GM19467 (cell line): ENCODE measurements around the gene TIMM29.

ENCODE experiments used
- ATAC-seq: cut with Tn5 transposase; IDR thresholded peaks from one replicate; pipeline ENCODE4 v1.9.1; 2021; ENCODE audit warnings: mild to moderate bottlenecking, moderate library complexity; ENCODE audit not compliant: unreplicated experiment

Gene TIMM29

DNA sequence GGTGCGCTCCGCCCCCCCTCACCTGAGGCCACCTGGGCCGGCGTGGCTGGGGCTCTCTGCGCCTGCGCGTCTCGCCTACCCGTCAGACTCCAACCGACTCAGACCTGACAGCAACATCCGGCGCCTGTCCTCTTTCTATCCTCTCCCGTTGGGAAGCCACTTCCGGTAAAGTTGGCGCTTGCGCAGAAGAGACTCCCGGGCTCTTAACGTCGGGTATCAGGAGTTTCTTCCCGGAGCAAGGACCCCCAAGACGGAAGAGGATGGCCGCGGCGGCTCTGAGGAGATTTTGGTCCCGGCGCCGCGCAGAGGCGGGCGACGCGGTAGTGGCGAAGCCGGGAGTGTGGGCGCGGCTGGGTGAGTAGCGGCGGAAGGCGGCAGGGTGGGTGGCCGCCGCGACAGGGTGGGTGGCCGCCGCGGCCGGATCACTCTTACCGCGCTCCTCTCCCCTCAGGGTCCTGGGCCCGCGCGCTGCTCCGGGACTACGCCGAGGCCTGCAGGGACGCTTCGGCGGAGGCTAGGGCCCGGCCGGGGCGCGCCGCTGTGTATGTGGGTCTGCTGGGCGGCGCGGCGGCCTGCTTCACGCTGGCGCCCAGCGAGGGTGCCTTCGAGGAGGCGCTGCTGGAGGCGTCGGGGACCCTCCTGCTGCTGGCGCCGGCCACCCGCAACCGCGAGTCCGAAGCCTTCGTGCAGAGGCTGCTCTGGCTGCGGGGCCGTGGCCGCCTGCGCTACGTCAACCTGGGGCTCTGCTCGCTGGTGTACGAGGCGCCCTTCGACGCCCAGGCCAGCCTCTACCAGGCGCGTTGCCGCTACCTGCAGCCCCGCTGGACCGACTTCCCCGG, at the start of gene TIMM29, which contains the start of gene YIPF2:
Gene TIMM29 (plus strand): TSS at position 249 of the 839 bp plus-strand sequence. CDS start 12 bp downstream, at position 261.
Gene YIPF2 (minus strand): TSS at position 77 of the 839 bp plus-strand sequence. CDS start 229 bp downstream, outside the sequence.
- ATAC-seq = peak; percentile 83

DNA sequence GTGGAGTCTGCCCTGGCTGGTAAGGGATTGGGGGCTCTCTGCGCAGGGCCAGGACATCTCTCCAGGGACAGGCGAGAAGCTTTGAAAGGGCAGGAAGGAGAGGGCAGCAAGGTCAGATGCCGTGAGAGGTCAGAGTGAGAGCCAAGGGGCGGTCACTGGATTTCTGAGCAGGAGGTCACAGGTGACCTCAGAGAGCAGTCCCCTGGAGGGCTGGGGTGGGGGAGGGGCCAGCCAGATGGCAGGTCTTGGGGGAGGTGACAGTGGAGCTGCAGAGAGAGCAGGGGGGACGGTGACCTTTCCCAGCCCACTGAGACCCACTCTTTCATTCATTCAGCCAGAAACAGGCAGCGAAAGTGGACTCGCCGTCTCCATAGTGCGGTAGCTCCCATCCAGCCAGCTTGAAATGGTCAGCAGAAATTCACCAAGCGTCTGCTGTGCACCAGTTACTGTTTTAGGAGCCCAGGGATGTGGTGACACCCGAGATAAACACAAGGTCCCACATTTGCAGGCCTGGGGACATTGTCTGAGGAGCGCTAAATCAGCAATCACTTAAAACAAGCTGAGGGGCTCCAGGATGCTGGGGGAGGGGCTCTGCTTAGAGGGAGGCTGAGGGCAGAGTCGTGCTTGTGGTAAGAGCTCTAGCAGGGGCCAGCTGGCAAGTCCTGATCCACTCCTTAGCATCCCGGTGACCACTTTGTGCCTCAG, 47.1 kb upstream of the TIMM29 start:
- ATAC-seq = no peak

- ATAC-seq = no peak
Observed at GRCh38 chr19:10882108-10882457, 46.5 kb upstream of the TIMM29 start.

DNA sequence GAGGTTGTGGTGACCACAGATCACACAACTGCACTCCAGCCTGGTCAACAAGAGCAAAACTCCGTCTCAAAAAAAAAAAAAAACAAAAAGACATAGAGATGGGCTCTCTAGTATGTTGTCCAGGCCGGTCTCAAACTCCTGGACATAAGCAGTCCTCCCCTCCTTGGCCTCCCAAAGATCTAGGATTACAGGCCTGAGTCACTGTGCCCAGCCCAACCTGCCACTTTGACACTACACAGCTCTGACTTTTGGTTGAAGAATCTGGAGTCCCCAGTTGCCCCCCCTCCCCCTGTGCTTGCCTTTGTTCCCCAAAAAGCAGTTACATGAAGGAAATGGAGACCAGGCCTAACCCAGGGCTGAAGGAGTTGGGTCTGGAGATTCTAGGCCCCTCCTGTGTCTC, 44.3 kb upstream of the TIMM29 start:
- no peak for ATAC-seq

- ATAC-seq = no peak
Observed at GRCh38 chr19:10885201-10886169, 43.1 kb upstream of the TIMM29 start.

DNA sequence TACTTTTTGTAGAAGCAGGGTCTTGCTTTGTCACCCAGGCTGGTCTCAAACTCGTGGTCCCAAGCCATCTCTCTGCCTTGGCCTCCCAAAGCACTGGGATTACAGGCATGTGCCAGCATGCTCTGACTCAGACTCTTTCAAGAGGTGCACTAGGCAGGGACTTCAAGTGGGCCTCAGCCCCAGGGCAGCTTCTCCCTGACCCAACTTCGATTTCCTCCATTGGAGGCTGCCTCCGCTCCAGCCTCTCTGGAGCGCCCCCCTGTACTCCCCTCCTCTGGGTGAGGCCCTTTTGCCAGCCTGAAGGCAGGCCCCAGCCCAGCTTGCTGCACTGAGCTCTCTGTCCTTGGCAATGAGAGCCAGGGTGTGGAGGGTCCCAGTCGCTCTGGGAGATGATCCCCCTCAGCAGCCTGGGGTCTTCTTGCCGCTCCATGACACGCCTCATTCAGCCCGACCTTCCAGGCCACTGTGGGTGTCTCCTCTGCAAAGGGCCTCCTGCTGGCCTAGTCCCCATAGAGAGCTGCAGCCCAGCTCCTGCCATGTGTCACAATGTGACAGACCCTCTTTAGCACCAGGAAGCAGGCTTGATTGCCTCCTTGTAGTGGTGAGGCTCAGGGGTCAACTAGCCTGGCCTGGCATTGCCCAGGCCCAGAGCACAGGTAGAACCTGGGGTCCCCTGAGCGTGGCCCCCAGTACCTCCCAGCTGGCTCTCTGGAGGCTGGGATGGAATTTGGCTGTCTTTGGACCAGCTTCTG, 40.8 kb upstream of the TIMM29 start:
- ATAC-seq = no peak

DNA sequence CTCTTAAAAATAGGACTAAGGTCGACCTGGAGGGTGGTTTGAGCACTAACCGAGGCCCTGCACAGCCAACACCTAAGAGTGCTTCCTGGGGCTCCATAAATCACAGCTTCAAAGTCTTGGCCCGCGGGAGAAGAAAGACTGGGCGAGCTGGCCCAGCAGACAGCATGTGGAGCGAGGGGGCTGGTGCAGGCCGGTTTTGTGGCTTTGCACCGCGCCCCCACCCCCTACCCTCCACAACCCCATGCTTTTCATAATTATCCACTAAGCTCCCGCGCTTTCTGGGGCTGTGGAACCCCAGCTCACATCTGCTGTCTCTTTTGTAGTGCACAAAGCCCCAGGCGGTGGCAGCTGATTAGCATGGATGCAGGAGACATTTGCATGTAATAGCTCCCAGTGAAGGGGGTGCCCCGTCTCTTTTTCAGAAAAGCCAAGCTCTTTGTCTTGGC, 40.2 kb upstream of the TIMM29 start:
- no peak for ATAC-seq

GRCh38 chr19:10889880-10890279, 38.7 kb upstream of the TIMM29 start:
- no peak for ATAC-seq

GRCh38 chr19:10891405-10892086, 37.1 kb upstream of the TIMM29 start:
- ATAC-seq = no peak

DNA sequence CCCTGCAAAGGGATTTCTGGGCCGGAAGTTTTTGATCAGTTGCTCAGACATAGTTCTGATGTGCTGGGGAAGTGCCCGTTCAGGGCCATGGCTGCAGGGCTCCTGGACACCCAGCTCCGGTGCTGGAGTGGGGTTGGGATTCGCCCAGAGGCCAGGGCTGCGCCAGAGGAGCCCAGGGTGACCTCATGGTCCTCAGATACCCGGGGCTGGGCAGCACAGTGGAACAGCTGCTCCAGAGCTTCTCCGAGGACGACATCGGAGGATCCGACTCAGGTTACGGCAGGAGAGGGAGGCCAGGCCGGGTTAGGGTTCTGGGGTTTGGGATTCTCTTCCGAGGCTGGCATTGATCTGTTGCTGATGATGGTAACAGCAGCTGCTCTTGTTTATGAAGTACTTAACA, 36.4 kb upstream of the TIMM29 start:
- ATAC-seq = no peak

- no peak for ATAC-seq
Observed at GRCh38 chr19:10894911-10895213, 33.7 kb upstream of the TIMM29 start.

DNA sequence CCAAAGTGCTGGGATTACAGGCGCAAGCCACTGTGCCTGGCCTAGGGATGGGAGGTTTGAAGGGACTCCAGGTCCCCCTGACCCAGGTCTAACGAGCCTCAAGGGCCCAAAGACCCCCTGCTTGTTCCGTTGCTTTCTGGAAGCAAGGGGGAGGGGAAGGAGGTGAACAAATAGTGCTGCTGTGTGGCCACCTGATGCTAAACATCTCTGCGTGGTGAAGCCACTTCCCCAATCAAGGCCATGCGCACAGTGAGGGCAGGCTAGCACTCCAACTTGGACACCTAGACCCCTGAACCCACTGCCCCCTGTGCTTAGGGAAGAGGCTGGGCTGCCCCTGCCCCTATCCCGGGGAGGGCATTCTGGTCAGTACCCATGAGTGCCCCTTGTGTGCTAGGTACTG, 33.2 kb upstream of the TIMM29 start:
- ATAC-seq = no peak

GRCh38 chr19:10895920-10896319, 32.7 kb upstream of the TIMM29 start:
- ATAC-seq = no peak

DNA sequence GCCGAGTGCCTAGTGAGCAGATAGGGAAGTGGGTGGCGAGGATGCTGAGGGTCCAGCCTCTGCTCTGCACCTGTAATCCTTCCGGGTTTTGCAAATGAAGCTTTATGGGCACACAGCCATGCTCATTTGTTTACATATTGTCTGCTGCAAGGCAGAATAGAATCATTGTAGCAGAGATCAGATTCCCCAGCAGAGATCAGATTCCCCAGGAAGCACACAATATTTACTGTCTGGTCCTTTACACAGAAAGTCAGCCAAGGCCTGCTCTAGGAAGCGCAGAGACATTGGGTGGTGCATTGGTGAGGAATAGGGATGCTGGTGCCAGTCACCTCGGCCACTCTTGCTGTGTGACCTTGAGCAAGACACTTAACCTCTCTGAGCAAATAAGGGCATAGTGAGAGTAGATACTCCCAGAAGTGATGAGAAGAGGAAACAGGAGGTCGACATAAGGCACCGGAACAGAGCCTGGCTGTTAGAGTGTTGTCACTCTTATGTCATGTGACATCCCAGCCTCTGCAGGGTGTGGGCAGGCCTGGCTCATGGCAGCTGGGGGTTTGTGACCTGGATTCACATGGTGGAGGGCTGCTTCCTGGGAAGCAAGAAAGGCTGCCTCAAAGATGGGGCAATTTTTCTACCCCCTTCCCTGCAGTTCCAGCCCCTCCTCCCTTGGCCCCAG, 31.6 kb upstream of the TIMM29 start:
- ATAC-seq = no peak

DNA sequence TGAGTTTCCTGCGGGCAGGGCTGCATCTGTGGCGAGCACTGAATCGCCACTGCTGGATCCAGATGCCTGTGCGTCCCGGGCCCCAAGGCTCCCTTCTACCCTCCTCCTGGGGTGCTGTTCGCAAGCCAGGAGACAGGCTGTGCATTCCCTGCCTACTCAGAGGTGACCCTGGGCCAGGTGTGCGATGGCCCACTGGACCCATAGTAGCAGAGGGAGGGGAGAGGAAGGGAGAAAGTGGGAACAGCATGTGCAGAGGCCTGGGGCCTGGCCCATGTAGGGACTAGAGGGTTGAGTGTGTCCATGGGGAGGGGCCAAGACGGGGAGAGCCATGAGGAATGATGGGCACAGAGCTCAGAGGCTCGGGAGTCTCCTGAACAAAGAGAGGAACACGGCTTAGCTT, 30.0 kb upstream of the TIMM29 start:
- no peak for ATAC-seq

DNA sequence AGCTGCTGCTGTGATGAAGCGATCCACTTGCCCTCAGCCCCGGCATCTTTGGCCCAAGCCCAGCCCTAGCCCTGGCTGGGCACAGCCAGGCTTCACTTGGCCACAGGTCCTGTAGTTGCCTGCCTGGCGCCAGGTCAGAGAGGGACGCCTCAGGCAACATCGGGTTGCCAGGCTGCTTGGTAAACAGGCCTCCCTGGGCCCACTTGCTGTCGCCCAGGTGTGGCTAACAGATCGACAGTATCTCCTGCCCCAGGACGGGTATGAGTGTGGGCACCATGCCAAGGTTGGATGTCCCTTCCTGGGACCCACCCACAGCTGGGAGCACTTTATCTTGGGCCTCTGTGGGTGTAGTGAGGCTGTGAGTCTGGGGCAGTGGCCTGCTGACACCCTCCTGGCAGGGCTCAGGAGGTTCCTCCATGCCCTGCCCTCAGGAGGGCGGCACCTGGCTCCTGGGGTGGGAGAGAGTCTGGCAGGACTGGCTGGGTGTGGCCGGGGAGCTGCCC, 29.4 kb upstream of the TIMM29 start:
- ATAC-seq = no peak

DNA sequence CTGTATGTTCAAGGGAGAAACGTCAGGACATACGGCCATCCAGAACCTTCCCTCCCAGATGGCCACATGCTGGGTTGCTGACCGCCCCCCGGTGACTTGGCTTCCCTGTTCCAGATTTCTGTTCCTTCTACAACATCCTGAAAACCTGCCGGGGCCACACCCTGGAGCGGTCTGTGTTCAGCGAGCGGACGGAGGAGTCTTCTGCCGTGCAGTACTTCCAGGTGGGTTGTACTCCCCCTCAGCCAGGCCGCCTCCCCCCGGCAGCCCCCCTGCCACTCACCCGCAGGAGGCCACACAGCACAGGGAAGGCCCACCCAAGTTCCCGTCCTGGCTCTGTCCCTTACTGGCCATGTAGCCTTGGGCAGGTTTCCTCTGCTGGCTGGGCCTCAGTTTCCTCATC, 20.7 kb upstream of the TIMM29 start:
- ATAC-seq = no peak

DNA sequence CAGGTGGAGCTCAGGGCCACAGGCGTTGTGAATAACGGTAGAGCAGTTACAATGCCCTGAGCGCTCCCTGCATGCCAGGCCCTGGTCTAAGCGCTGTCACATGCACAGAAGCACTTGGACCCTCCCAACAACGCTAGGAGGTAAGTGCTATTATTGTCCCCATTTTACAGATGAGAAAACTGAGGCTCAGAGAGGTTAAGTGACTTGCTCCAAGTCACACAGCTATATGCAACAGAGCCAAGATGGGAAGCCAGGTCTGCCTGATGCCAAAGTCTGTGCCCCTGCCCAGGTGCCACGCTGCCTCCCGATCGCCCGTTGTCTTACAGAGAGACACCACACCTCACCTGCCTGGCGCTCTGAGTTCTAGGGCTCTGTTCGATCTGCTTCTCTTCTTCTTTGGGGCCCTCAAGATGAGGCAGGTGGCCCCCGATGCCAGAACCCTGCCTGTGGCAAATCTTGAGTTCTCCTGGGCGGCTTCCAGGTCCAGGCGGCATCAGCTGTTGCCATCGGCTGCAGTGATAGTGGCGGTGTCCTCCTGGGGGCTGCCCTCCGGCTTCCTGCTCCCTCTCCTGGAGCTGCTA, 20.1 kb upstream of the TIMM29 start:
- ATAC-seq = no peak
